H1 (cell line): ENCODE results near the gene ZBP1. TPM values are rescaled to one million over a fixed set of nuclear protein-coding genes. Genes with fewer than 3 reads are reported as not detected.

Experiments
- KDM4A ChIP-seq: IDR thresholded peaks from one replicate; pipeline ENCODE4 v1.7.1; 2012; ENCODE audit warnings: low read depth, mild to moderate bottlenecking, moderate library complexity, low read length, inconsistent platforms; ENCODE audit not compliant: severe bottlenecking
- MAFK ChIP-seq: IDR thresholded peaks from 2 replicates; pipeline ENCODE4 v1.6.1; 2012; ENCODE audit warnings: low read depth, mild to moderate bottlenecking, improper control_type of control experiment, low read length
- TAF1 ChIP-seq: IDR thresholded peaks from 2 replicates; pipeline ENCODE4 v1.6.1; 2011; ENCODE audit warnings: mild to moderate bottlenecking, low read depth, low read length
- polyA plus RNA-seq, 7 experiments: library from polyadenylated mRNA; depleted of rRNA in 3 of 7; stranded (reverse) in 5 of 7; unstranded in 2 of 7; fragments of >200 nt in 5 of 7; fragments of 200-250 nt in 2 of 7; gene quantifications; 1 replicate in 5 of 7; 2 replicates in 1 of 7; 4 replicates in 1 of 7; pipeline versions ENCODE4 v1.2.1 to v1.2.3, GENCODE V29; 2011 to 2013; ENCODE audit warnings: missing spikeins in 2 of 7, mixed read lengths in 2 of 7
- total RNA-seq: library from RNA; stranded (reverse); fragmentation: NEBNext Ultra II Directional; extraction: Animal tissue kit (Norgen Biotek cat#: 25700); gene quantifications from 2 replicates; pipeline ENCODE4 v1.2.1, GENCODE V29; 2021
- TF ChIP-seq, protein P1 (sequence below): fragments of 300-600 bp; sonication (generic); IDR thresholded peaks from 2 replicates; pipeline ENCODE4 v1.7.1; 2012; ENCODE audit warnings: low read length, moderate library complexity, mild to moderate bottlenecking, inconsistent platforms; ENCODE audit not compliant: insufficient replicate concordance

Gene ZBP1
- total and polyA plus RNA-seq, 2 of the 8 experiments (the other 6 are each of a cell fraction or from before 2014, with no cell fraction given): not detected

DNA sequence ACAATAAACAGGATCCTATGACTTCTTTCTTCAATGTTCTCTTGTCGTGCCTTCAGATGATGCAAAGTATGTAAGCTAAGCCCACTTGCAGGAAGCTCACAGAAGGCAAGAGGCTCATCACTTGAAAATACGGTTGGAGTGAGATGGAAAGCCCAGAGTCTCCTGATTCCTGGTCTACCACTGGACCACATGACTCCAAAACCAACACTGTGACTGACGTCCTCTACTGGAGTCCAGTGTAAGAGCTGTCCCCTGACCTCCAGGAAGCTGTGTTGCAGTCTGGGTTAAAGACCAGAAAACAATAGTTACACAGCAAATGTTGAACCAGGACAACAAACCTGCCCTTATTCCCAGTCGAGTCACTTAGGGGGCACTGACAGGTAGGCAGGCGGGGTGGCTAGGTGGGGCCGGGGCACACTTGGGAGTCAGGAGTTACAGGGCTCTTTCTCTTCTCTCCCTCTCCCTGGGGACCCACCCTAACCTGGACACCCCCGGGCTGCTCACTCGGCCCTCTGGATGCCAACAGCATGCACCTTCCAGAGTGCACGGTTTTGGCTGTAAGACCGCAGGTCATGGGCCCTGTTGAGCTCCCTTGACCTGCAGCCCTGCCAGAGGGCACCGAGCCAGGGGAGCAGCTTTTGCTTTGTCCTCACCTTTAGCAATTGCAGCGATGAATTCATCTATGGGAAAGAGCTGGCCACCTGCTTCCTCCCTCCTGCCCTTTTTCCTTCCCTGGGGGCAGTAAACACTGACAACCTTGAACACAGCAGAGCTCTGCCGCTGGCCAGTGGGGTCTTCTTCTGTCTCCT is 51.9 kb downstream of the ZBP1 start (continued):
- TF ChIP-seq KDM4A (no peak), TAF1 (no peak), MAFK (no peak)
- TF ChIP-seq, protein P1, sequence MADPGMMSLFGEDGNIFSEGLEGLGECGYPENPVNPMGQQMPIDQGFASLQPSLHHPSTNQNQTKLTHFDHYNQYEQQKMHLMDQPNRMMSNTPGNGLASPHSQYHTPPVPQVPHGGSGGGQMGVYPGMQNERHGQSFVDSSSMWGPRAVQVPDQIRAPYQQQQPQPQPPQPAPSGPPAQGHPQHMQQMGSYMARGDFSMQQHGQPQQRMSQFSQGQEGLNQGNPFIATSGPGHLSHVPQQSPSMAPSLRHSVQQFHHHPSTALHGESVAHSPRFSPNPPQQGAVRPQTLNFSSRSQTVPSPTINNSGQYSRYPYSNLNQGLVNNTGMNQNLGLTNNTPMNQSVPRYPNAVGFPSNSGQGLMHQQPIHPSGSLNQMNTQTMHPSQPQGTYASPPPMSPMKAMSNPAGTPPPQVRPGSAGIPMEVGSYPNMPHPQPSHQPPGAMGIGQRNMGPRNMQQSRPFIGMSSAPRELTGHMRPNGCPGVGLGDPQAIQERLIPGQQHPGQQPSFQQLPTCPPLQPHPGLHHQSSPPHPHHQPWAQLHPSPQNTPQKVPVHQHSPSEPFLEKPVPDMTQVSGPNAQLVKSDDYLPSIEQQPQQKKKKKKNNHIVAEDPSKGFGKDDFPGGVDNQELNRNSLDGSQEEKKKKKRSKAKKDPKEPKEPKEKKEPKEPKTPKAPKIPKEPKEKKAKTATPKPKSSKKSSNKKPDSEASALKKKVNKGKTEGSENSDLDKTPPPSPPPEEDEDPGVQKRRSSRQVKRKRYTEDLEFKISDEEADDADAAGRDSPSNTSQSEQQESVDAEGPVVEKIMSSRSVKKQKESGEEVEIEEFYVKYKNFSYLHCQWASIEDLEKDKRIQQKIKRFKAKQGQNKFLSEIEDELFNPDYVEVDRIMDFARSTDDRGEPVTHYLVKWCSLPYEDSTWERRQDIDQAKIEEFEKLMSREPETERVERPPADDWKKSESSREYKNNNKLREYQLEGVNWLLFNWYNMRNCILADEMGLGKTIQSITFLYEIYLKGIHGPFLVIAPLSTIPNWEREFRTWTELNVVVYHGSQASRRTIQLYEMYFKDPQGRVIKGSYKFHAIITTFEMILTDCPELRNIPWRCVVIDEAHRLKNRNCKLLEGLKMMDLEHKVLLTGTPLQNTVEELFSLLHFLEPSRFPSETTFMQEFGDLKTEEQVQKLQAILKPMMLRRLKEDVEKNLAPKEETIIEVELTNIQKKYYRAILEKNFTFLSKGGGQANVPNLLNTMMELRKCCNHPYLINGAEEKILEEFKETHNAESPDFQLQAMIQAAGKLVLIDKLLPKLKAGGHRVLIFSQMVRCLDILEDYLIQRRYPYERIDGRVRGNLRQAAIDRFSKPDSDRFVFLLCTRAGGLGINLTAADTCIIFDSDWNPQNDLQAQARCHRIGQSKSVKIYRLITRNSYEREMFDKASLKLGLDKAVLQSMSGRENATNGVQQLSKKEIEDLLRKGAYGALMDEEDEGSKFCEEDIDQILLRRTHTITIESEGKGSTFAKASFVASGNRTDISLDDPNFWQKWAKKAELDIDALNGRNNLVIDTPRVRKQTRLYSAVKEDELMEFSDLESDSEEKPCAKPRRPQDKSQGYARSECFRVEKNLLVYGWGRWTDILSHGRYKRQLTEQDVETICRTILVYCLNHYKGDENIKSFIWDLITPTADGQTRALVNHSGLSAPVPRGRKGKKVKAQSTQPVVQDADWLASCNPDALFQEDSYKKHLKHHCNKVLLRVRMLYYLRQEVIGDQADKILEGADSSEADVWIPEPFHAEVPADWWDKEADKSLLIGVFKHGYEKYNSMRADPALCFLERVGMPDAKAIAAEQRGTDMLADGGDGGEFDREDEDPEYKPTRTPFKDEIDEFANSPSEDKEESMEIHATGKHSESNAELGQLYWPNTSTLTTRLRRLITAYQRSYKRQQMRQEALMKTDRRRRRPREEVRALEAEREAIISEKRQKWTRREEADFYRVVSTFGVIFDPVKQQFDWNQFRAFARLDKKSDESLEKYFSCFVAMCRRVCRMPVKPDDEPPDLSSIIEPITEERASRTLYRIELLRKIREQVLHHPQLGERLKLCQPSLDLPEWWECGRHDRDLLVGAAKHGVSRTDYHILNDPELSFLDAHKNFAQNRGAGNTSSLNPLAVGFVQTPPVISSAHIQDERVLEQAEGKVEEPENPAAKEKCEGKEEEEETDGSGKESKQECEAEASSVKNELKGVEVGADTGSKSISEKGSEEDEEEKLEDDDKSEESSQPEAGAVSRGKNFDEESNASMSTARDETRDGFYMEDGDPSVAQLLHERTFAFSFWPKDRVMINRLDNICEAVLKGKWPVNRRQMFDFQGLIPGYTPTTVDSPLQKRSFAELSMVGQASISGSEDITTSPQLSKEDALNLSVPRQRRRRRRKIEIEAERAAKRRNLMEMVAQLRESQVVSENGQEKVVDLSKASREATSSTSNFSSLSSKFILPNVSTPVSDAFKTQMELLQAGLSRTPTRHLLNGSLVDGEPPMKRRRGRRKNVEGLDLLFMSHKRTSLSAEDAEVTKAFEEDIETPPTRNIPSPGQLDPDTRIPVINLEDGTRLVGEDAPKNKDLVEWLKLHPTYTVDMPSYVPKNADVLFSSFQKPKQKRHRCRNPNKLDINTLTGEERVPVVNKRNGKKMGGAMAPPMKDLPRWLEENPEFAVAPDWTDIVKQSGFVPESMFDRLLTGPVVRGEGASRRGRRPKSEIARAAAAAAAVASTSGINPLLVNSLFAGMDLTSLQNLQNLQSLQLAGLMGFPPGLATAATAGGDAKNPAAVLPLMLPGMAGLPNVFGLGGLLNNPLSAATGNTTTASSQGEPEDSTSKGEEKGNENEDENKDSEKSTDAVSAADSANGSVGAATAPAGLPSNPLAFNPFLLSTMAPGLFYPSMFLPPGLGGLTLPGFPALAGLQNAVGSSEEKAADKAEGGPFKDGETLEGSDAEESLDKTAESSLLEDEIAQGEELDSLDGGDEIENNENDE: no peak
